GM19043 (cell line): ENCODE measurements around the gene SPNS2.
"Not testable (repeated sequence)": the region's sequence is repeated elsewhere in the genome, so short reads cannot be mapped to it uniquely, and the experiment has no call there.

Source experiments
- ATAC-seq: cut with Tn5 transposase; IDR thresholded peaks from one replicate; pipeline ENCODE4 v1.9.1; 2021; ENCODE audit warnings: low read depth; ENCODE audit not compliant: unreplicated experiment

The SPNS2 gene

GRCh38 chr17:4560837-4561256, 62.2 kb downstream of the SPNS2 start:
- no peak for ATAC-seq

- ATAC-seq: no peak
These were observed 63.6 kb downstream of the SPNS2 start for GRCh38 chr17:4562015-4562969.

GRCh38 chr17:4565209-4566141, 66.8 kb downstream of the SPNS2 start:
- ATAC-seq: no peak

- ATAC-seq: no peak
These were observed 68.1 kb downstream of the SPNS2 start for GRCh38 chr17:4566785-4567184.

- ATAC-seq: no peak
These were observed 70.9 kb downstream of the SPNS2 start for GRCh38 chr17:4569591-4569990.

- ATAC-seq: no peak
These were observed 73.5 kb downstream of the SPNS2 start for GRCh38 chr17:4572131-4572530.

GRCh38 chr17:4573115-4573514, 74.4 kb downstream of the SPNS2 start:
- ATAC-seq: no peak

GRCh38 chr17:4573669-4574068, 75.0 kb downstream of the SPNS2 start:
- no peak for ATAC-seq

GRCh38 chr17:4574448-4575045, 75.9 kb downstream of the SPNS2 start:
- no peak for ATAC-seq

- ATAC-seq: no peak
These were observed 77.5 kb downstream of the SPNS2 start for GRCh38 chr17:4576161-4576558.

GRCh38 chr17:4576729-4577322, 78.1 kb downstream of the SPNS2 start:
- ATAC-seq: no peak

GRCh38 chr17:4577386-4577993, 78.8 kb downstream of the SPNS2 start:
- ATAC-seq: no peak

GRCh38 chr17:4578349-4578748, 79.7 kb downstream of the SPNS2 start:
- ATAC-seq: not testable (repeated sequence)

- no peak for ATAC-seq
These were observed 81.0 kb downstream of the SPNS2 start for GRCh38 chr17:4579678-4580077.

- no peak for ATAC-seq
These were observed 81.6 kb downstream of the SPNS2 start for GRCh38 chr17:4580291-4580690.

GRCh38 chr17:4582101-4582501, 83.4 kb downstream of the SPNS2 start:
- no peak for ATAC-seq

GRCh38 chr17:4582691-4583090, 84.0 kb downstream of the SPNS2 start:
- no peak for ATAC-seq

GRCh38 chr17:4583206-4583605, 84.5 kb downstream of the SPNS2 start:
- no peak for ATAC-seq

- ATAC-seq: no peak
These were observed 85.1 kb downstream of the SPNS2 start for GRCh38 chr17:4583782-4584100.
